Trophoblast cell (in vitro differentiated cells and primary cell): ENCODE measurements around the gene AKIP1.

Experiments used
- DNase-seq, 2 donors: peaks; one replicate each; pipeline ENCODE4 v3.0.0-alpha.2; 2016
- H2AFZ ChIP-seq: 2 replicates; pipeline ENCODE4 v1.6.1; 2013; ENCODE audit warnings: low read length, moderate library complexity, mild to moderate bottlenecking; ENCODE audit not compliant: insufficient read depth, poor library complexity
- H2AK5ac ChIP-seq: 2 replicates; pipeline ENCODE4 v1.6.1; 2013; ENCODE audit warnings: mild to moderate bottlenecking, low read length
- H2BK120ac ChIP-seq: 2 replicates; pipeline ENCODE4 v1.6.1; 2013; ENCODE audit warnings: low read length, mild to moderate bottlenecking, moderate library complexity; ENCODE audit not compliant: insufficient read depth, poor library complexity
- H2BK12ac ChIP-seq: 2 replicates; pipeline ENCODE4 v1.6.1; 2013; ENCODE audit warnings: mild to moderate bottlenecking, low read length, moderate library complexity
- H2BK5ac ChIP-seq: 2 replicates; pipeline ENCODE4 v1.6.1; 2013; ENCODE audit warnings: low read length, low read depth, moderate library complexity, mild to moderate bottlenecking; ENCODE audit not compliant: poor library complexity
- H3K14ac ChIP-seq: 2 replicates; pipeline ENCODE4 v1.6.1; 2013; ENCODE audit warnings: mild to moderate bottlenecking, low read length
- H3K18ac ChIP-seq: 2 replicates; pipeline ENCODE4 v1.6.1; 2013; ENCODE audit warnings: mild to moderate bottlenecking, low read length
- H3K23ac ChIP-seq: 2 replicates; pipeline ENCODE4 v1.6.1; 2013; ENCODE audit warnings: low read length
- H3K27ac ChIP-seq: 2 replicates; pipeline ENCODE4 v1.5.1; 2013; ENCODE audit warnings: low read depth, mild to moderate bottlenecking, inconsistent platforms, low read length, moderate library complexity
- H3K27me3 ChIP-seq: 2 replicates; pipeline ENCODE4 v1.6.1; 2013; ENCODE audit warnings: inconsistent platforms, mild to moderate bottlenecking, low read length, moderate library complexity; ENCODE audit not compliant: insufficient read depth
- H3K36me3 ChIP-seq, 2 experiments: 1 replicate in 1 of 2; 2 replicates in 1 of 2; pipeline ENCODE4 v1.6.1; 2013; ENCODE audit warnings: low read length in 2 of 2, mild to moderate bottlenecking in 2 of 2, moderate library complexity in 1 of 2; ENCODE audit not compliant: insufficient read depth in 2 of 2, control insufficient read depth in 1 of 2
- H3K4ac ChIP-seq: 2 replicates; pipeline ENCODE4 v1.6.1; 2013; ENCODE audit warnings: low read depth, mild to moderate bottlenecking, low read length, moderate library complexity
- H3K4me1 ChIP-seq, 2 experiments: 1 replicate in 1 of 2; 2 replicates in 1 of 2; pipeline ENCODE4 v1.6.1; 2013; ENCODE audit warnings: low read length in 2 of 2, mild to moderate bottlenecking in 2 of 2, moderate library complexity in 1 of 2; ENCODE audit not compliant: insufficient read depth in 2 of 2, control insufficient read depth in 1 of 2
- H3K4me2 ChIP-seq: 2 replicates; pipeline ENCODE4 v1.6.1; 2013; ENCODE audit warnings: inconsistent platforms, mild to moderate bottlenecking, low read length, moderate library complexity
- H3K4me3 ChIP-seq: 2 replicates; pipeline ENCODE4 v1.5.1; 2013; ENCODE audit warnings: mild to moderate bottlenecking, low read depth, low read length, inconsistent platforms
- H3K79me1 ChIP-seq: one replicate; pipeline ENCODE4 v1.6.1; 2013; ENCODE audit warnings: low read length
- H3K79me2 ChIP-seq: 2 replicates; pipeline ENCODE4 v1.6.1; 2013; ENCODE audit warnings: low read length, mild to moderate bottlenecking; ENCODE audit not compliant: control insufficient read depth, insufficient read depth, poor library complexity
- H3K9ac ChIP-seq: 2 replicates; pipeline ENCODE4 v1.6.1; 2013; ENCODE audit warnings: mild to moderate bottlenecking, low read length
- H3K9me3 ChIP-seq: 2 replicates; pipeline ENCODE4 v1.6.1; 2013; ENCODE audit warnings: low read depth, mild to moderate bottlenecking, control low read depth, inconsistent platforms, low read length; ENCODE audit not compliant: insufficient read depth
- H4K12ac ChIP-seq: 2 replicates; pipeline ENCODE4 v1.6.1; 2013; ENCODE audit warnings: low read depth, mild to moderate bottlenecking, low read length, moderate library complexity
- H4K8ac ChIP-seq: 2 replicates; pipeline ENCODE4 v1.6.1; 2013; ENCODE audit warnings: low read depth, mild to moderate bottlenecking, low read length, moderate library complexity
- H4K91ac ChIP-seq: one replicate; pipeline ENCODE4 v1.6.1; 2013; ENCODE audit warnings: low read depth, mild to moderate bottlenecking, low read length, moderate library complexity
- WGBS: extraction: QIAGEN DNeasy Blood & Tissue Kit; methylation state at CpG from one replicate; pipeline ENCODE4 v1.1.7; 2013; ENCODE audit warnings: missing lambda C conversion rate; ENCODE audit not compliant: insufficient read length, insufficient coverage; ENCODE audit errors: extremely low coverage; 5-methylcytosine and 5-hydroxymethylcytosine counted together

AKIP1 gene

DNA sequence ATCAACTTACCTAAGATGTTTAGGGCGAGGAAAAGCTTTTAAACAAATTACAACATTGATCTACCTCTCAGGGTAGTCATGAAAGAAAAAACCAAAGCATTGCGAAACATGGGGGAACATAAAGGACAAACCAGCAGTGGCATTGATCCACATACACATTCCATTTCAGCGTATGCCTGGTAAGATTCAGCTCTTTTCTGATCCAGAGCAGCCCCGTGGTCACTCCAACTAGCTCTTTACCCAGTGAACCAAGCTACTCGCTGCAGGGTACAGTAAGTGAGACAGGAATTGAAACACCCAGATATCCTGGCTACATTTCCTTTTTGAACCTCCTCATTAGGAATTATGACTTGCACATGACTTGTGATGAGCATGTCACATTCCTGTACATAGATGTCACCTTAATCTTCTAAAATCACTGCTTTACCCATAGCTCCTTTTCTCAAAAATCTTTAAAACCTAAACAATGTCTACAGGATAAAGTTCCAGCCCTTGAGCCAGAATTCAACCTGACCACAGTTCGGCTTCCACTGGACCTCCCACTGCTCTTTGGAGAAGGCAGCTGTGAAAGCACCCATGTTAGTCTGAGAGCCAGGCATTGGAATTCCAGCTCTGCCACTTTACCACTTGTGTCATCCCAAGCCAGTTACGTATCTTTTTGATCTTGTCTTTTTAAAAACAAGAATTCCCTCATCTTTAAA is 42.9 kb upstream of the AKIP1 start:
- peak; percentile 79 to 96 for DNase-seq
- Histone ChIP-seq H2BK12ac (no peak overlapping the region), H3K4ac (no peak overlapping the region), H3K79me1 (peaks cover 7% of the 10 kb centered on the region), H3K36me3 (no peaks in the 10 kb centered on the region), H2AFZ (no peak overlapping the region), H4K8ac (no peak overlapping the region), H3K27me3 (no peaks in the 10 kb centered on the region), H2BK120ac (no peak overlapping the region), H2AK5ac (no peak overlapping the region), H3K9me3 (no peaks in the 10 kb centered on the region), H4K12ac (no peak overlapping the region), H4K91ac (no peak overlapping the region), H3K9ac (no peak overlapping the region), H3K4me3 (no peak overlapping the region), H3K23ac (no peak overlapping the region), H3K4me2 (no peak overlapping the region), H2BK5ac (no peak overlapping the region), H3K18ac (no peak overlapping the region), H3K27ac (no peak overlapping the region), H3K79me2 (peaks cover 6% of the 10 kb centered on the region), H3K14ac (no peak overlapping the region), H3K4me1 (peaks cover 5 to 12% of the 10 kb centered on the region in 2 experiments)
- WGBS: no CpG with 5 or more reads among the region's 7 CpGs

- no CpG with 5 or more reads among the region's 81 CpGs for WGBS
- H4K8ac ChIP-seq: peak overlapping the region; percentile 68
- H3K36me3 ChIP-seq: no peaks in the 10 kb centered on the region
- H3K79me2 ChIP-seq: peaks cover 6% of the 10 kb centered on the region
- H2BK12ac ChIP-seq: peak overlapping the region; percentile 23
- H3K14ac ChIP-seq: peak overlapping the region; percentile 93
- H2AK5ac ChIP-seq: no peak overlapping the region
- peak overlapping the region; percentile 91 for H2BK120ac ChIP-seq
- H3K4ac ChIP-seq: peak overlapping the region; percentile 89
- peak overlapping the region; percentile 93 for H3K4me3 ChIP-seq
- H3K23ac ChIP-seq: no peak overlapping the region
- H3K9me3 ChIP-seq: no peaks in the 10 kb centered on the region
- peaks cover 5 to 6% of the 10 kb centered on the region in 2 experiments for H3K4me1 ChIP-seq
- H3K27me3 ChIP-seq: no peaks in the 10 kb centered on the region
- H3K79me1 ChIP-seq: peaks cover 7% of the 10 kb centered on the region
- H3K27ac ChIP-seq: peak overlapping the region; percentile 93
- peak overlapping the region; percentile 93 for H2BK5ac ChIP-seq
- DNase-seq: peak; percentile 43 to 53
- H4K91ac ChIP-seq: peak overlapping the region; percentile 91
- H3K18ac ChIP-seq: peak overlapping the region; percentile 89
- H3K9ac ChIP-seq: peak overlapping the region; percentile 95
- H4K12ac ChIP-seq: peak overlapping the region; percentile 73
- peak overlapping the region; percentile 75 for H2AFZ ChIP-seq
- H3K4me2 ChIP-seq: peak overlapping the region; percentile 69
Observed at GRCh38 chr11:8870411-8871170, 40.4 kb upstream of the AKIP1 start.

GRCh38 chr11:8871171-8871775 is 39.7 kb upstream of the AKIP1 start:
- Histone ChIP-seq H3K4me1 (peaks cover 5 to 6% of the 10 kb centered on the region in 2 experiments), H3K4ac (no peak overlapping the region), H2AFZ (peak overlapping the region; percentile 75), H4K12ac (peak overlapping the region; percentile 73), H3K36me3 (no peaks in the 10 kb centered on the region), H3K4me2 (peak overlapping the region; percentile 69), H3K18ac (peak overlapping the region; percentile 89), H3K14ac (peak overlapping the region; percentile 93), H2BK120ac (peak overlapping the region; percentile 91), H3K79me1 (peaks cover 7% of the 10 kb centered on the region), H2BK5ac (peak overlapping the region; percentile 93), H4K91ac (peak overlapping the region; percentile 91), H3K4me3 (peak overlapping the region; percentile 93), H2AK5ac (no peak overlapping the region), H3K27ac (peak overlapping the region; percentile 93), H3K27me3 (no peaks in the 10 kb centered on the region), H3K79me2 (peaks cover 6% of the 10 kb centered on the region), H4K8ac (peak overlapping the region; percentile 68), H3K23ac (no peak overlapping the region), H2BK12ac (no peak overlapping the region), H3K9ac (no peak overlapping the region), H3K9me3 (no peaks in the 10 kb centered on the region)
- peak; percentile 22 to 58 for DNase-seq
- WGBS: no CpG with 5 or more reads among the region's 27 CpGs

GRCh38 chr11:8871962-8872361 is 39.0 kb upstream of the AKIP1 start:
- no peak for DNase-seq
- Histone ChIP-seq H3K79me2 (peaks cover 6% of the 10 kb centered on the region), H4K12ac (no peak overlapping the region), H4K8ac (no peak overlapping the region), H2BK12ac (no peak overlapping the region), H3K4me2 (no peak overlapping the region), H2BK5ac (no peak overlapping the region), H2BK120ac (no peak overlapping the region), H2AK5ac (no peak overlapping the region), H2AFZ (no peak overlapping the region), H3K4me1 (peaks cover 4 to 6% of the 10 kb centered on the region in 2 experiments), H3K36me3 (no peaks in the 10 kb centered on the region), H3K27me3 (no peaks in the 10 kb centered on the region), H3K9me3 (no peaks in the 10 kb centered on the region), H3K9ac (no peak overlapping the region), H3K14ac (no peak overlapping the region), H3K23ac (no peak overlapping the region), H3K18ac (no peak overlapping the region), H3K4me3 (no peak overlapping the region), H3K4ac (no peak overlapping the region), H4K91ac (no peak overlapping the region), H3K79me1 (peaks cover 7% of the 10 kb centered on the region), H3K27ac (no peak overlapping the region)
- WGBS: no CpG with 5 or more reads among the region's 6 CpGs
